Right lobe of liver (tissue), 4 donors: ENCODE data around the gene DNAH17.
"Not testable (repeated sequence)": the region's sequence is repeated elsewhere in the genome, so short reads cannot be mapped to it uniquely, and the experiment has no call there.

Experiments used
- POLR2A ChIP-seq: fragments of 450-650 bp; IDR thresholded peaks from one replicate; pipeline ENCODE4 v1.6.1; 2017; ENCODE audit warnings: antibody characterized with exemption, mild to moderate bottlenecking
- TF ChIP-seq, protein P1 (sequence below), 4 donors: fragments of 200-600 bp in 3 of 4; fragments of 450-650 bp in 1 of 4; IDR thresholded peaks; one replicate each; pipeline versions ENCODE4 v1.5.1 to v1.8.0; 2016 to 2022; ENCODE audit warnings: antibody characterized with exemption in 4 of 4, mild to moderate bottlenecking in 2 of 4
- donor health status: DM: no; HTN: no; CAD: no.
- donor health status: DM: no; HTN: no; CAD: no.
- donor health status: DM: no; HTN: yes; CAD: no.

DNA sequence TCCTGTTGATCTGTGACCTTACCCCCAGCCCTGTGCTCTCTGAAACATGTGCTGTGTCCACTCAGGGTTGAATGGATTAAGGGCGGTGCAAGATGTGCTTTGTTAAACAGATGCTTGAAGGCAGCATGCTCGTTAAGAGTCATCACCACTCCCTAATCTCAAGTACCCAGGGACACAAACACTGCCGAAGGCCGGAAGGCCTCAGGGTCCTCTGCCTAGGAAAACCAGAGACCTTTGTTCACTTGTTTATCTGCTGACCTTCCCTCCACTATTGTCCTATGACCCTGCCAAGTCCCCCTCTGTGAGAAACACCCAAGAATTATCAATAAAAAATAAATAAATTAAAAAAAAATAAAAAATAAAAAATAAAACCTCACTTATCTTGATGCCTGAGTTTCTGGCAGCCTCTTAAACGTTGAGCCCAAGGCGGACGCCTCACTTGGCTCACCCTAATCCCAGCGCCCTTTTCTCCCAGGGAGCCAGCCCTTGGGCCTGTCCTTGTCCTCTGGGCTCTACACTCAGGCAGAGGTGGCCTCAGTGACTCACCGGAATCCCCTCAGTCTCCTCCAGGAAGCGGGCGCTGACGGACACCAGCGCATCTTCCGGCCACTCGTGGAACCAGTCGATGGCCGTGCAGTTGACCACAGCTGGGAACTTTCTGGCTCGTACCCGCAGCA lies 110.9 kb downstream of the DNAH17 start:
- TF ChIP-seq POLR2A: not testable (repeated sequence)
- TF ChIP-seq, protein P1, sequence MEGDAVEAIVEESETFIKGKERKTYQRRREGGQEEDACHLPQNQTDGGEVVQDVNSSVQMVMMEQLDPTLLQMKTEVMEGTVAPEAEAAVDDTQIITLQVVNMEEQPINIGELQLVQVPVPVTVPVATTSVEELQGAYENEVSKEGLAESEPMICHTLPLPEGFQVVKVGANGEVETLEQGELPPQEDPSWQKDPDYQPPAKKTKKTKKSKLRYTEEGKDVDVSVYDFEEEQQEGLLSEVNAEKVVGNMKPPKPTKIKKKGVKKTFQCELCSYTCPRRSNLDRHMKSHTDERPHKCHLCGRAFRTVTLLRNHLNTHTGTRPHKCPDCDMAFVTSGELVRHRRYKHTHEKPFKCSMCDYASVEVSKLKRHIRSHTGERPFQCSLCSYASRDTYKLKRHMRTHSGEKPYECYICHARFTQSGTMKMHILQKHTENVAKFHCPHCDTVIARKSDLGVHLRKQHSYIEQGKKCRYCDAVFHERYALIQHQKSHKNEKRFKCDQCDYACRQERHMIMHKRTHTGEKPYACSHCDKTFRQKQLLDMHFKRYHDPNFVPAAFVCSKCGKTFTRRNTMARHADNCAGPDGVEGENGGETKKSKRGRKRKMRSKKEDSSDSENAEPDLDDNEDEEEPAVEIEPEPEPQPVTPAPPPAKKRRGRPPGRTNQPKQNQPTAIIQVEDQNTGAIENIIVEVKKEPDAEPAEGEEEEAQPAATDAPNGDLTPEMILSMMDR (IDR thresholded peaks at IDR 0.05): not testable (repeated sequence)
